OCI-LY1 (cell line): ENCODE data around the gene ADAMTS17.

Experiments
- EZH2 ChIP-seq: fragments of 200-600 bp; sonication (generic), shearing (Covaris generic); IDR thresholded peaks from 2 replicates; pipeline ENCODE4 v1.8.0; 2017; ENCODE audit warnings: borderline replicate concordance, mixed run types, mild to moderate bottlenecking, antibody characterized with exemption, low read length, moderate library complexity, mixed read lengths
- TF ChIP-seq, protein P1 (sequence below): fragments of 200-600 bp; sonication (generic), shearing (Covaris generic); IDR thresholded peaks from 2 replicates; pipeline ENCODE4 v1.5.1; 2017; ENCODE audit warnings: mild to moderate bottlenecking, antibody characterized with exemption, low read length, moderate library complexity, mixed read lengths

- TF ChIP-seq, protein P1, sequence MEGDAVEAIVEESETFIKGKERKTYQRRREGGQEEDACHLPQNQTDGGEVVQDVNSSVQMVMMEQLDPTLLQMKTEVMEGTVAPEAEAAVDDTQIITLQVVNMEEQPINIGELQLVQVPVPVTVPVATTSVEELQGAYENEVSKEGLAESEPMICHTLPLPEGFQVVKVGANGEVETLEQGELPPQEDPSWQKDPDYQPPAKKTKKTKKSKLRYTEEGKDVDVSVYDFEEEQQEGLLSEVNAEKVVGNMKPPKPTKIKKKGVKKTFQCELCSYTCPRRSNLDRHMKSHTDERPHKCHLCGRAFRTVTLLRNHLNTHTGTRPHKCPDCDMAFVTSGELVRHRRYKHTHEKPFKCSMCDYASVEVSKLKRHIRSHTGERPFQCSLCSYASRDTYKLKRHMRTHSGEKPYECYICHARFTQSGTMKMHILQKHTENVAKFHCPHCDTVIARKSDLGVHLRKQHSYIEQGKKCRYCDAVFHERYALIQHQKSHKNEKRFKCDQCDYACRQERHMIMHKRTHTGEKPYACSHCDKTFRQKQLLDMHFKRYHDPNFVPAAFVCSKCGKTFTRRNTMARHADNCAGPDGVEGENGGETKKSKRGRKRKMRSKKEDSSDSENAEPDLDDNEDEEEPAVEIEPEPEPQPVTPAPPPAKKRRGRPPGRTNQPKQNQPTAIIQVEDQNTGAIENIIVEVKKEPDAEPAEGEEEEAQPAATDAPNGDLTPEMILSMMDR: no peak
- TF ChIP-seq EZH2: no peak
Observed at GRCh38 chr15:100129677-100130076, 212.1 kb downstream of the ADAMTS17 start.
